ENCODE measurements around the gene AVEN. TPM values are rescaled to one million over a fixed set of nuclear protein-coding genes. Genes with fewer than 3 reads are reported as not detected.

The AVEN gene
- total RNA-seq, 2 donors from 2014 or later: 12.9 to 18.9 TPM

DNA sequence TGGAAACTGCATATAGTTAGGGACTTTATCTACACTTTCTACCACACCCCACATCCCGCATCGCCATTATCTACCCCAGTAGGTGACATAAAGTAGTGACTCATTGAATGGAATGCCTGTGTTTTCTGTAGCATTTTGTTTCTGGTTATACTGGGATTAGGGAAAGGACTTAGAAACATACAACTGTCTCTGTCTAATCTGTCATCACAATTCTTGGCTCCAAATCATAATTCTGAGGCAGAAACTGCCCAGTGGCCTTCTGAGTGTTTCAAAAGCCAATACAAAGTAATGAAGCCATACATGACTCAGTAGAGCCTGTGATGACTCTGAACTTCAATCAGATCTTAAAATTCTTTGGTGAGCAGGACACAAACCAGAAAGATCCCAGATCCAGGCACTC, 186.4 kb downstream of the AVEN start:
- no peaks in the 10 kb centered on the region for H3K27me3 ChIP-seq
- DNase-seq (ENCODE audit: low spot score): no peak
- no peaks in the 10 kb centered on the region for H3K4me1 ChIP-seq
- TF ChIP-seq CTCF (IDR thresholded peaks at IDR 0.05): no peak
- H3K27ac ChIP-seq: no peak overlapping the region
- no peaks in the 10 kb centered on the region for H3K36me3 ChIP-seq
- no peak overlapping the region for H3K4me3 ChIP-seq
- H3K9me3 ChIP-seq: no peaks in the 10 kb centered on the region

- no peak for DNase-seq (ENCODE audit: low spot score)
- no peaks in the 10 kb centered on the region for H3K27me3 ChIP-seq
- no peak overlapping the region for H3K4me3 ChIP-seq
- H3K36me3 ChIP-seq: no peaks in the 10 kb centered on the region
- no peak for TF ChIP-seq CTCF (IDR thresholded peaks at IDR 0.05)
- H3K9me3 ChIP-seq: no peaks in the 10 kb centered on the region
- H3K27ac ChIP-seq: no peak overlapping the region
- H3K4me1 ChIP-seq: no peaks in the 10 kb centered on the region
Observed at GRCh38 chr15:33852094-33852493, 186.9 kb downstream of the AVEN start.

- TF ChIP-seq CTCF (IDR thresholded peaks at IDR 0.05): no peak
- Histone ChIP-seq H3K27ac (no peak overlapping the region), H3K27me3 (no peaks in the 10 kb centered on the region), H3K9me3 (no peaks in the 10 kb centered on the region), H3K4me3 (no peak overlapping the region), H3K36me3 (no peaks in the 10 kb centered on the region), H3K4me1 (no peaks in the 10 kb centered on the region)
- no peak for DNase-seq (ENCODE audit: low spot score)
Observed at GRCh38 chr15:33851079-33851478, 187.9 kb downstream of the AVEN start.

DNA sequence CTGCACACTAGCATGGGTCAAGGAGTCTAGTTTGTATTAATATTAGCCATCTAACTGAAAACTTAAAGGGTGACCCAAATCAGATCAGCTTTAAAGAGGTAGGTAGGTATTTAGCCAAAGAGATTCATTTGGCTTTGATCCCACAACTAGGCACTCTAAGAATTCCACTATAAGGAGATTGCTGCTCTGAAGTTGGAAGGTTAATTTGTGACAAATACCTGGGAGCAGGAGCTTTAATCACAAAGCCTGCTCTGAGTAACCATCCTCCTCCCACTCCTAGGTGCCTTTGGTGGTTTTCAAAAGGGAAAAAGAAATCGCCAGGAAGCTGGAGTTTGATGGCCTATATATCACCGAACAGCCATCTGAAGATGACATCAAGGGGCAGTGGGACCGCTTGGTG, 191.0 kb downstream of the AVEN start:
- Histone ChIP-seq H3K9me3 (no peaks in the 10 kb centered on the region), H3K27ac (no peak overlapping the region), H3K36me3 (no peaks in the 10 kb centered on the region), H3K4me1 (no peaks in the 10 kb centered on the region), H3K27me3 (no peaks in the 10 kb centered on the region), H3K4me3 (no peak overlapping the region)
- TF ChIP-seq CTCF (IDR thresholded peaks at IDR 0.05): no peak
- no peak for DNase-seq (ENCODE audit: low spot score)

GRCh38 chr15:33846862-33847261, 192.1 kb downstream of the AVEN start:
- TF ChIP-seq CTCF (IDR thresholded peaks at IDR 0.05): no peak
- DNase-seq (ENCODE audit: low spot score): no peak
- no peaks in the 10 kb centered on the region for H3K9me3 ChIP-seq
- no peaks in the 10 kb centered on the region for H3K27me3 ChIP-seq
- H3K4me3 ChIP-seq: no peak overlapping the region
- H3K4me1 ChIP-seq: no peaks in the 10 kb centered on the region
- no peak overlapping the region for H3K27ac ChIP-seq
- H3K36me3 ChIP-seq: no peaks in the 10 kb centered on the region

GRCh38 chr15:33846142-33846541, 192.9 kb downstream of the AVEN start:
- no peaks in the 10 kb centered on the region for H3K36me3 ChIP-seq
- no peaks in the 10 kb centered on the region for H3K9me3 ChIP-seq
- H3K4me3 ChIP-seq: no peak overlapping the region
- H3K27ac ChIP-seq: no peak overlapping the region
- no peaks in the 10 kb centered on the region for H3K27me3 ChIP-seq
- no peak for TF ChIP-seq CTCF (IDR thresholded peaks at IDR 0.05)
- H3K4me1 ChIP-seq: no peaks in the 10 kb centered on the region
- DNase-seq (ENCODE audit: low spot score): no peak

Measured in right atrium auricular region (tissue), 2 donors.